K562 (cell line): Measurements from ENCODE around the gene TPRX2. TPM values are rescaled to one million over a fixed set of nuclear protein-coding genes. Genes with fewer than 3 reads are reported as not detected.
A peak's percentile ranks its signal among the peaks of the same experiment; 100 is the strongest.

Experiments
- ELF1 ChIP-seq: fragments of 200-800 bp; sonication (Bioruptor generic); IDR thresholded peaks from 2 replicates; pipeline ENCODE4 v1.6.1; 2016; ENCODE audit warnings: missing genetic modification characterization, missing compliant biosample characterization
- ELF2 ChIP-seq: fragments of 250-450 bp; sonication (Bioruptor Pico); IDR thresholded peaks from 2 replicates; pipeline ENCODE4 v1.5.0; 2021; ENCODE audit warnings: mild to moderate bottlenecking
- MAFG ChIP-seq: fragments of 450-650 bp; conservative IDR thresholded peaks from 2 replicates; pipeline ENCODE4 v1.6.1; 2016; ENCODE audit warnings: missing genetic modification characterization, missing compliant biosample characterization
- MXI1 ChIP-seq: IDR thresholded peaks from 2 replicates; pipeline ENCODE4 v1.6.1; 2011; ENCODE audit warnings: low read depth, mild to moderate bottlenecking, improper control_type of control experiment, low read length
- NUFIP1 ChIP-seq: fragments of 450-650 bp; IDR thresholded peaks from 2 replicates; pipeline ENCODE4 v1.6.1; 2018; ENCODE audit not compliant: partially characterized antibody
- SIN3A ChIP-seq, 2 experiments: fragments of 150-350 bp in 1 of 2; IDR thresholded peaks; 2 replicates each; pipeline ENCODE4 v1.6.1; 2011 to 2016; ENCODE audit warnings: borderline replicate concordance in 2 of 2, low read depth in 2 of 2, low read length in 2 of 2, mild to moderate bottlenecking in 2 of 2, moderate library complexity in 2 of 2; ENCODE audit not compliant: control insufficient read depth in 1 of 2
- SRSF9 ChIP-seq: fragments of 200-400 bp; formaldehyde crosslinking; IDR thresholded peaks from 2 replicates; pipeline ENCODE4 v1.6.1; 2017; ENCODE audit warnings: low read depth, low read length, borderline replicate concordance
- TCF7 ChIP-seq: sonication (generic); IDR thresholded peaks from 2 replicates; pipeline ENCODE4 v1.6.1; 2016; ENCODE audit warnings: antibody characterized with exemption, borderline replicate concordance
- UBTF ChIP-seq, 2 experiments: IDR thresholded peaks; 2 replicates each; pipeline ENCODE4 v1.6.1; 2012; ENCODE audit warnings: improper control_type of control experiment in 2 of 2, low read depth in 2 of 2, low read length in 2 of 2, borderline replicate concordance in 1 of 2
- ZBTB49 ChIP-seq: sonication (generic); formaldehyde crosslinking; IDR thresholded peaks from 2 replicates; pipeline ENCODE4 v1.8.0; 2022; ENCODE audit warnings: missing genetic modification reagents, mild to moderate bottlenecking, borderline replicate concordance
- ZNF280B ChIP-seq: fragments of 250-450 bp; sonication (Bioruptor Pico); IDR thresholded peaks from 2 replicates; pipeline ENCODE4 v1.5.1; 2021; ENCODE audit warnings: mild to moderate bottlenecking
- ZNF695 ChIP-seq: fragments of 450-650 bp; formaldehyde crosslinking; IDR thresholded peaks from 2 replicates; pipeline ENCODE4 v1.4.0; 2020; ENCODE audit warnings: mild to moderate bottlenecking, moderate library complexity
- ZSCAN29 ChIP-seq: fragments of 450-650 bp; IDR thresholded peaks from 2 replicates; pipeline ENCODE4 v1.6.1; 2017
- polyA plus RNA-seq, 8 experiments: library from polyadenylated mRNA; depleted of rRNA in 4 of 8; stranded (reverse) in 5 of 8; unstranded in 3 of 8; fragments of >200 nt; fragmentation: Nextera tagmentation in 2 of 8; fragmentation: Illumina TruSeq in 1 of 8; extraction: Ambion mirVana in 2 of 8; extraction: Trizol in 1 of 8; gene quantifications; 2 replicates each; pipeline versions ENCODE4 v1.2.1 to v1.2.3, GENCODE V29; 2011 to 2014; ENCODE audit warnings: inconsistent platforms in 1 of 8, missing spikeins in 1 of 8
- total RNA-seq, 7 experiments: library from RNA; depleted of rRNA in 6 of 7; stranded (reverse); fragments of >200 nt in 6 of 7; fragmentation: Illumina TruSeq in 2 of 7; extraction: Trizol in 2 of 7; gene quantifications; 2 replicates each; pipeline versions ENCODE4 v1.2.1 to v1.2.3, GENCODE V29; 2011 to 2021; ENCODE audit warnings: low replicate concordance in 1 of 7
- TF ChIP-seq, protein P1 (sequence below), 3 experiments: IDR thresholded peaks in 2 of 3; conservative IDR thresholded peaks in 1 of 3; 2 replicates each; pipeline ENCODE4 v1.5.1; 2011 to 2012; ENCODE audit warnings: low read length in 3 of 3, mild to moderate bottlenecking in 3 of 3, control low read depth in 2 of 3, improper control_type of control experiment in 1 of 3, inconsistent platforms in 1 of 3, low read depth in 1 of 3, mixed read lengths in 1 of 3, moderate library complexity in 1 of 3; ENCODE audit not compliant: insufficient read depth in 2 of 3
- TF ChIP-seq, protein P2 (sequence below): fragments of 250-450 bp; sonication (Bioruptor Pico); IDR thresholded peaks from 2 replicates; pipeline ENCODE4 v1.6.1; 2021; ENCODE audit warnings: mild to moderate bottlenecking

Gene TPRX2
- total and polyA plus RNA-seq, 9 of the 15 experiments (the other 6 are each of a cell fraction or from before 2014, with no cell fraction given), result not detected

DNA sequence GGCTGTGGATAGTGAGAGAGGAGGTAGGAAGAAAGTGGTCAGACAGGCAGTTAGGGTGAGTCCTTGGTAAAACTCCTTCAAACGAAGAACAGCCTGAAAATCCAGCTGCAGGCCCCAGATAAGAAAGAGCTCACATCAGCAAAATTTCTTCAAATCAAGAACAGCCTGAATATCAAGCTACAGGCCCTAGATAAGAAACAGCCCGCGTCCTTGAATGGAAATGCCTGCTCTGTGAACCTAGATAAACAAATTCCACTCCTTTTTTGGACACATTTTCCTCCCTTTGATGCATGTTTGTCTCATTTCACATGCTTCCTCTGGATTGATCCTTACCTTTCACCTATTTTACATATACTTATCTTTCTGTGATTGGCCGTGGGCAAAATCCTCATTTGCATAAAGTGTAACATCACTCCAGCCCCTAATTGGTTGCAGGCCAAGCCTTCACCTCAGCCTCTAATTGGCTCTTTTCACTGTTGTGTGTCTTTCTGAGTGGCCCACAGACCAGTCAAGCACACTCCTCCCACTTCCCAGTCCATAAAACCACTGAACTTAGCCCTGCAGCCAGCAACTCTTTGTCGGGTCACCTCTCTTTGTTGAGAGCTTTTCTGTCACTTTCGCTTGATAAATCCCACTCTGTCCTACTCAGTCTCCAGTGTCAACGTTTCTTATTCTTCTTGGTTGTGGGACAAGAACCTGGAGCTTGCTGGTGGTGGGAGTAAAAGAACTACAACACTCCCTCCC, 33.1 kb downstream of the TPRX2 start (continued):
- TF ChIP-seq, protein P1, sequence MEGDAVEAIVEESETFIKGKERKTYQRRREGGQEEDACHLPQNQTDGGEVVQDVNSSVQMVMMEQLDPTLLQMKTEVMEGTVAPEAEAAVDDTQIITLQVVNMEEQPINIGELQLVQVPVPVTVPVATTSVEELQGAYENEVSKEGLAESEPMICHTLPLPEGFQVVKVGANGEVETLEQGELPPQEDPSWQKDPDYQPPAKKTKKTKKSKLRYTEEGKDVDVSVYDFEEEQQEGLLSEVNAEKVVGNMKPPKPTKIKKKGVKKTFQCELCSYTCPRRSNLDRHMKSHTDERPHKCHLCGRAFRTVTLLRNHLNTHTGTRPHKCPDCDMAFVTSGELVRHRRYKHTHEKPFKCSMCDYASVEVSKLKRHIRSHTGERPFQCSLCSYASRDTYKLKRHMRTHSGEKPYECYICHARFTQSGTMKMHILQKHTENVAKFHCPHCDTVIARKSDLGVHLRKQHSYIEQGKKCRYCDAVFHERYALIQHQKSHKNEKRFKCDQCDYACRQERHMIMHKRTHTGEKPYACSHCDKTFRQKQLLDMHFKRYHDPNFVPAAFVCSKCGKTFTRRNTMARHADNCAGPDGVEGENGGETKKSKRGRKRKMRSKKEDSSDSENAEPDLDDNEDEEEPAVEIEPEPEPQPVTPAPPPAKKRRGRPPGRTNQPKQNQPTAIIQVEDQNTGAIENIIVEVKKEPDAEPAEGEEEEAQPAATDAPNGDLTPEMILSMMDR (IDR thresholded peaks at IDR 0.05 in 2 of 3, conservative IDR thresholded peaks at IDR 0.05 in 1 of 3; ENCODE audit: insufficient read depth in 2 of 3, low read depth in 1 of 3, low read length in 3 of 3), result no peak
- no peak for TF ChIP-seq SRSF9
- no peak for TF ChIP-seq ZNF695 (CRISPR knock-in tag)
- peak; percentile 100 for TF ChIP-seq MAFG (tag)
- TF ChIP-seq ZNF280B (CRISPR knock-in tag), result no peak
- TF ChIP-seq SIN3A (IDR thresholded peaks at IDR 0.05; ENCODE audit: borderline replicate concordance in 2 of 2, control insufficient read depth in 1 of 2, low read depth in 2 of 2, low read length in 2 of 2), result no peak
- TF ChIP-seq ZBTB49 (CRISPR knock-in tag), result no peak
- TF ChIP-seq NUFIP1, result no peak
- peak; percentile 82; the same call in 1 of the 2 replicates for TF ChIP-seq MXI1
- no peak for TF ChIP-seq ZSCAN29
- TF ChIP-seq ELF1, result no peak
- TF ChIP-seq TCF7, result peak; percentile 94
- TF ChIP-seq, protein P2, sequence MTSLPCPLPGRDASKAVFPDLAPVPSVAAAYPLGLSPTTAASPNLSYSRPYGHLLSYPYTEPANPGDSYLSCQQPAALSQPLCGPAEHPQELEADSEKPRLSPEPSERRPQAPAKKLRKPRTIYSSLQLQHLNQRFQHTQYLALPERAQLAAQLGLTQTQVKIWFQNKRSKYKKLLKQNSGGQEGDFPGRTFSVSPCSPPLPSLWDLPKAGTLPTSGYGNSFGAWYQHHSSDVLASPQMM (CRISPR knock-in tag), result no peak
- no peak for TF ChIP-seq UBTF (IDR thresholded peaks at IDR 0.05; ENCODE audit: borderline replicate concordance in 1 of 2, low read depth in 2 of 2, low read length in 2 of 2)
- TF ChIP-seq ELF2 (CRISPR knock-in tag), result no peak
